D721Med (cell line): ENCODE measurements around the gene ARID1A.
"Not testable (repeated sequence)": the region's sequence is repeated elsewhere in the genome, so short reads cannot be mapped to it uniquely, and the experiment has no call there.

Experiments used
- DNase-seq: peaks from one replicate; pipeline ENCODE4 v3.0.0; 2011; ENCODE audit warnings: low spot score; ENCODE audit not compliant: insufficient read length
- FAIRE-seq: peaks from 2 replicates; lab custom pipeline; 2011; peaks lifted over from hg19 to GRCh38; lab: Jason Lieb, UNC
- CTCF ChIP-seq: IDR thresholded peaks from 2 replicates; pipeline ENCODE4 v1.5.1; 2012; ENCODE audit warnings: mild to moderate bottlenecking, control low read depth; ENCODE audit not compliant: insufficient read depth; ENCODE audit errors: missing control alignments

Gene ARID1A

GRCh38 chr1:26723013-26723991 lies 27.5 kb downstream of the ARID1A start:
- FAIRE-seq (no peak), DNase-seq (no peak)
- no peak for TF ChIP-seq CTCF

GRCh38 chr1:26724118-26724517 lies 28.3 kb downstream of the ARID1A start:
- TF ChIP-seq CTCF: no peak
- FAIRE-seq (no peak), DNase-seq (no peak)

- no peak for DNase-seq
- no peak for FAIRE-seq
- no peak for TF ChIP-seq CTCF
Observed at GRCh38 chr1:26724926-26725325, 29.1 kb downstream of the ARID1A start.

- FAIRE-seq, DNase-seq: not testable (repeated sequence)
Observed at GRCh38 chr1:26725904-26726303, 30.1 kb downstream of the ARID1A start.

- no peak for TF ChIP-seq CTCF
- no peak for DNase-seq
- FAIRE-seq: no peak
Observed at GRCh38 chr1:26726784-26727183, 31.0 kb downstream of the ARID1A start.

- no peak for FAIRE-seq
- no peak for DNase-seq
- no peak for TF ChIP-seq CTCF
Observed at GRCh38 chr1:26727476-26727875, 31.7 kb downstream of the ARID1A start.

- DNase-seq: no peak
- FAIRE-seq: no peak
- TF ChIP-seq CTCF: no peak
Observed at GRCh38 chr1:26728645-26729044, 32.8 kb downstream of the ARID1A start.
